A673 (cell line): Measurements from ENCODE around the gene ERBB2.

Experiments
- CTCF ChIP-seq: fragments of 300-800, 200-600 bp; sonication (generic); conservative IDR thresholded peaks from 2 replicates; pipeline ENCODE4 v1.5.1; 2017; ENCODE audit warnings: low read depth, mild to moderate bottlenecking, antibody characterized with exemption, low read length, moderate library complexity, mixed read lengths
- EZH2 ChIP-seq: fragments of 200-600 bp; sonication (generic); IDR thresholded peaks from 2 replicates; pipeline ENCODE4 v1.6.1; 2017; ENCODE audit warnings: borderline replicate concordance, low read depth, mild to moderate bottlenecking, mixed read lengths, antibody characterized with exemption, low read length; ENCODE audit not compliant: poor library complexity, severe bottlenecking

- TF ChIP-seq EZH2 (no peak), CTCF (no peak)
These were observed 65.3 kb downstream of the ERBB2 start for GRCh38 chr17:39765175-39765574.
